Right atrium auricular region (tissue), 2 donors: Measurements from ENCODE around the gene PALD1. TPM values are rescaled to one million over a fixed set of nuclear protein-coding genes. Genes with fewer than 3 reads are reported as not detected.

Experiments used
- DNase-seq: peaks from one replicate; pipeline ENCODE4 v3.0.0-alpha.2; 2019; ENCODE audit warnings: low spot score
- H3K27ac ChIP-seq, 2 donors: fragments of 200-600 bp; sonication (generic); 1 replicate in 1 of 2; 2 replicates in 1 of 2; pipeline ENCODE4 v1.5.1; 2016 to 2019
- H3K27me3 ChIP-seq, 2 donors: fragments of 200-600 bp; sonication (generic); one replicate each; pipeline versions ENCODE4 v1.5.1 to v1.6.0; 2017 to 2019
- H3K36me3 ChIP-seq: fragments of 200-600 bp; sonication (generic); one replicate; pipeline ENCODE4 v1.5.1; 2016
- H3K4me1 ChIP-seq, 2 donors: fragments of 200-600 bp; sonication (generic); one replicate each; pipeline versions ENCODE4 v1.5.1 to v1.6.0; 2017 to 2019
- H3K4me3 ChIP-seq, 2 donors: fragments of 200-600 bp; sonication (generic); 1 replicate in 1 of 2; 2 replicates in 1 of 2; pipeline ENCODE4 v1.5.1; 2017 to 2019; ENCODE audit warnings: mild to moderate bottlenecking in 1 of 2, moderate library complexity in 1 of 2
- H3K9me3 ChIP-seq, 2 donors: fragments of 200-600 bp; sonication (generic); one replicate each; pipeline ENCODE4 v1.5.1; 2019
- CTCF ChIP-seq, 2 donors: fragments of 200-600 bp; sonication (generic); IDR thresholded peaks; one replicate each; pipeline ENCODE4 v1.5.1; 2019; ENCODE audit warnings: antibody characterized with exemption in 2 of 2
- total RNA-seq, 2 donors: library from RNA; depleted of rRNA; stranded (reverse); fragments of >200 nt; gene quantifications; one replicate each; pipeline ENCODE4 v1.1.0, GENCODE V29; 2016

The PALD1 gene
- total RNA-seq, 2 donors from 2014 or later, result 4.9 to 8.5 TPM

- no peak overlapping the region for H3K4me3 ChIP-seq
- no peaks in the 10 kb centered on the region for H3K36me3 ChIP-seq
- no peak overlapping the region for H3K27ac ChIP-seq
- DNase-seq, result no peak
- H3K27me3 ChIP-seq, result no peaks in the 10 kb centered on the region
- no peaks in the 10 kb centered on the region for H3K9me3 ChIP-seq
- H3K4me1 ChIP-seq, result peaks cover 0 to 6% of the 10 kb centered on the region in 2 donors
- no peak for TF ChIP-seq CTCF (IDR thresholded peaks at IDR 0.05)
Measured at GRCh38 chr10:70523549-70523948, 45.0 kb downstream of the PALD1 start.

- no peak for TF ChIP-seq CTCF (IDR thresholded peaks at IDR 0.05)
- Histone ChIP-seq H3K27me3 (no peaks in the 10 kb centered on the region), H3K9me3 (no peaks in the 10 kb centered on the region), H3K4me3 (no peak overlapping the region), H3K4me1 (peaks cover 0 to 2% of the 10 kb centered on the region in 2 donors), H3K36me3 (no peaks in the 10 kb centered on the region), H3K27ac (no peak overlapping the region)
- DNase-seq, result no peak
Measured at GRCh38 chr10:70528314-70528713, 49.7 kb downstream of the PALD1 start.

GRCh38 chr10:70528741-70529362, 50.3 kb downstream of the PALD1 start:
- H3K9me3 ChIP-seq, result no peaks in the 10 kb centered on the region
- DNase-seq, result no peak
- H3K4me1 ChIP-seq, result no peaks in the 10 kb centered on the region
- no peaks in the 10 kb centered on the region for H3K36me3 ChIP-seq
- no peak for TF ChIP-seq CTCF (IDR thresholded peaks at IDR 0.05)
- no peaks in the 10 kb centered on the region for H3K27me3 ChIP-seq
- no peak overlapping the region for H3K4me3 ChIP-seq
- no peak overlapping the region for H3K27ac ChIP-seq

GRCh38 chr10:70529848-70530247, 51.3 kb downstream of the PALD1 start:
- H3K27ac ChIP-seq, result no peak overlapping the region

GRCh38 chr10:70530315-70530714, 51.7 kb downstream of the PALD1 start:
- Histone ChIP-seq H3K9me3 (no peaks in the 10 kb centered on the region), H3K36me3 (no peaks in the 10 kb centered on the region), H3K4me3 (no peak overlapping the region), H3K27ac (no peak overlapping the region), H3K27me3 (no peaks in the 10 kb centered on the region), H3K4me1 (no peaks in the 10 kb centered on the region)
- DNase-seq, result no peak
- no peak for TF ChIP-seq CTCF (IDR thresholded peaks at IDR 0.05)

More at GRCh38 chr10:70529848-70530247, 51.3 kb downstream of the PALD1 start:
- Histone ChIP-seq H3K4me3 (no peak overlapping the region), H3K9me3 (no peaks in the 10 kb centered on the region), H3K4me1 (no peaks in the 10 kb centered on the region), H3K36me3 (no peaks in the 10 kb centered on the region), H3K27me3 (no peaks in the 10 kb centered on the region)
- no peak for DNase-seq
- TF ChIP-seq CTCF (IDR thresholded peaks at IDR 0.05), result no peak
